ENCODE data around the gene PHOX2A. TPM values are rescaled to one million over a fixed set of nuclear protein-coding genes. Genes with fewer than 3 reads are reported as not detected.

Gene PHOX2A
- total and polyA plus RNA-seq, 3 donors from 2014 or later = 1.3 to 2.0 (median 1.6) TPM

DNA sequence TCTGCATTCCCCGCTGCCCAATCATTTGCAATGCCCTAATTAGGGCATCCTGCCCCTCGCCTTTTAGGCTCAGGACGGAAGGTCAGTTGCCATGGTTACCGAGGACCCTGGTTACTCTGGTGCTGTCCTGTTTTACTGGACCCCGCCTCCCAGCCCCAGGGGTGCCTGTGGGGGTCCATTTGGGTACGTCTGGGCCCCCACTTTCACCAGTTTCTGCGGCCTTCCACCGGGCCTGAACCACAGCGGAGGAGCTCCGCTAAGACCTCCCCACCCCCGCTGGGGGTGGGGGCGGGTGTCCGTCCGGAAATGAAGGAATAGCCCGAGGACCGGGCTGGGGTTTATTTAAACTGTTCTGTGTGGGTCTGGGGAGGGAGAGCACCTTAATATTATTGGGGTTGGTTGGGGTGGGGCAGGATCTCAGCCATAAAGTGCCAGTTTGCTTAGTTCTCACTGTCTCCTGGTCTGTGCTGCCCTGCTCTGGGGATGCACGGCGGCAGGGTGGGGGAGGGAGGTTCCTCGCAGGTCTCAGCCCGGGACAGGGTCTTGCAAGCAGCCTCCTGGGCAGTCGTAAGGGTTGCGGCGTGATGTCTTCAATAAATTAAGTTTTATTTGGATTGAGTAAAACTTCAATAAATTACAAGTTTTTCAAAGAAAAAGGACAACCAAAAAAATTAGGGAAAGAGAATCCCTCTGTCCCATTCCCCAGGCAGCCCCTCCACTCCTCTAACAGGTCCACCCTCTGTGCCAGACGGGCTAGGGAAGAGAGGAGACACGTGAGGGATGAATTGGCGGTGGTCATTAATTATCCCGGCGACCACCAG lies 5.3 kb downstream of the PHOX2A start:
- H3K27me3 ChIP-seq = no peaks in the 10 kb centered on the region
- no peaks in the 10 kb centered on the region for H3K36me3 ChIP-seq (ENCODE audit: low read depth, missing control alignments)
- intact Hi-C loops (cut with DNase I; ENCODE audit: low total_unique reads) = no loop called here
- WGBS, 2 donors = 46 to 59% methylated on average over 14 to 28 of the region's 28 CpGs
- no peak for TF ChIP-seq POLR2A (IDR thresholded peaks at IDR 0.05)
- TF ChIP-seq, protein P1, sequence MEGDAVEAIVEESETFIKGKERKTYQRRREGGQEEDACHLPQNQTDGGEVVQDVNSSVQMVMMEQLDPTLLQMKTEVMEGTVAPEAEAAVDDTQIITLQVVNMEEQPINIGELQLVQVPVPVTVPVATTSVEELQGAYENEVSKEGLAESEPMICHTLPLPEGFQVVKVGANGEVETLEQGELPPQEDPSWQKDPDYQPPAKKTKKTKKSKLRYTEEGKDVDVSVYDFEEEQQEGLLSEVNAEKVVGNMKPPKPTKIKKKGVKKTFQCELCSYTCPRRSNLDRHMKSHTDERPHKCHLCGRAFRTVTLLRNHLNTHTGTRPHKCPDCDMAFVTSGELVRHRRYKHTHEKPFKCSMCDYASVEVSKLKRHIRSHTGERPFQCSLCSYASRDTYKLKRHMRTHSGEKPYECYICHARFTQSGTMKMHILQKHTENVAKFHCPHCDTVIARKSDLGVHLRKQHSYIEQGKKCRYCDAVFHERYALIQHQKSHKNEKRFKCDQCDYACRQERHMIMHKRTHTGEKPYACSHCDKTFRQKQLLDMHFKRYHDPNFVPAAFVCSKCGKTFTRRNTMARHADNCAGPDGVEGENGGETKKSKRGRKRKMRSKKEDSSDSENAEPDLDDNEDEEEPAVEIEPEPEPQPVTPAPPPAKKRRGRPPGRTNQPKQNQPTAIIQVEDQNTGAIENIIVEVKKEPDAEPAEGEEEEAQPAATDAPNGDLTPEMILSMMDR (IDR thresholded peaks at IDR 0.05) = no peak
- H3K9me3 ChIP-seq = no peaks in the 10 kb centered on the region
- H3K4me3 ChIP-seq = peak overlapping the region in 1 of 2 donors; percentile 18
- H3K4me1 ChIP-seq = peaks cover 10% of the 10 kb centered on the region
- DNase-seq = no peak
- no peak overlapping the region for H3K27ac ChIP-seq

DNA sequence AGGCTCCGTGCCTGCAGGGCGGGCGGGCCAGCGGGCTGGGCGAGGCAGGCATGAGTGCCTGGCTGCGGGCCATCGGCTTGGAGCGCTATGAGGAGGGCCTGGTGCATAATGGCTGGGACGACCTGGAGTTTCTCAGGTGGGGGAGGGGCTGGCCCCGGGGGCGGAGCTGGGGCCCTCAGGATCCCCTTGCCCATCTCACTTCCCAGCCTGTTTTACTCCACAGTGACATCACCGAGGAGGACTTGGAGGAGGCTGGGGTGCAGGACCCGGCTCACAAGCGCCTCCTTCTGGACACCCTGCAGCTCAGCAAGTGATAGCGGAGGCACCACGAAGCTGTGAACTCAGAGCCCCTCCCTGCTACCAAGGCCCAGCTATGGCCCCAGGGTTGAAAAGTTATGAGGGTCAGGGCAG lies 5.9 kb downstream of the PHOX2A start:
- Histone ChIP-seq H3K4me1 (peaks cover 10% of the 10 kb centered on the region), H3K27ac (no peak overlapping the region)
- peak; percentile 60 for DNase-seq

DNA sequence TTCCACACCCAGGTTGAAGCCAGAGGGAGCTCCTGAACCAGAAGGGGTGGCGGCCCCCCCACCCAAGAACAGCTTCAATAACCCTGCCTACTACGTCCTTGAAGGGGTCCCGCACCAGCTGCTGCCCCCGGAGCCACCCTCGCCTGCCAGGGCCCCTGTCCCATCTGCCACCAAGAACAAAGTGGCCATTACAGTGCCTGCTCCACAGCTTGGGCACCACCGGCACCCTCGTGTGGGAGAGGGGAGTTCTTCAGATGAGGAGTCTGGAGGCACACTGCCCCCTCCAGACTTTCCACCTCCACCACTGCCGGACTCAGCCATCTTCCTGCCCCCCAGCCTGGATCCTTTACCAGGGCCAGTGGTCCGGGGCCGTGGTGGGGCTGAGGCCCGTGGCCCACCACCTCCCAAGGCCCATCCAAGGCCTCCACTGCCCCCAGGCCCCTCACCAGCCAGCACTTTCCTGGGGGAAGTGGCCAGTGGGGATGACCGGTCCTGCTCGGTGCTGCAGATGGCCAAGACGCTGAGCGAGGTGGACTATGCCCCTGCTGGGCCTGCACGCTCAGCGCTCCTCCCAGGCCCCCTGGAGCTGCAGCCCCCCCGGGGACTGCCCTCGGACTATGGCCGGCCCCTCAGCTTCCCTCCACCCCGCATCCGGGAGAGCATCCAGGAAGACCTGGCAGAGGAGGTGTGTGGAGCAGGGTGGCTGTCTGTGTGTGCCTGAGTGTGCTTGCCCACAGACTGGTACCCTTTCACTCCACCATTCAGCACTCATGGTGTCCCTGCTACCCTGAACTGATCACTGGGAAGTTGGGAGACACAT lies 6.7 kb downstream of the PHOX2A start:
- DNase-seq = peak; percentile 6
- WGBS, 2 donors = 83 to 86% methylated on average over 14 to 19 of the region's 22 CpGs
- TF ChIP-seq POLR2A (IDR thresholded peaks at IDR 0.05) = no peak
- TF ChIP-seq, protein P1 (IDR thresholded peaks at IDR 0.05) = no peak
- Histone ChIP-seq H3K36me3 (ENCODE audit: low read depth, missing control alignments) (no peaks in the 10 kb centered on the region), H3K9me3 (no peaks in the 10 kb centered on the region), H3K27ac (no peak overlapping the region), H3K4me3 (no peak overlapping the region), H3K27me3 (no peaks in the 10 kb centered on the region), H3K4me1 (peaks cover 10% of the 10 kb centered on the region)
- intact Hi-C loops (cut with DNase I; ENCODE audit: low total_unique reads) = no loop called here

More for the DNA sequence above, 5.9 kb downstream of the PHOX2A start:
- no peak for TF ChIP-seq POLR2A (IDR thresholded peaks at IDR 0.05)
- TF ChIP-seq, protein P1 (IDR thresholded peaks at IDR 0.05) = peak in 1 of 3 experiments; percentile 45
- intact Hi-C loops (cut with DNase I; ENCODE audit: low total_unique reads) = no loop called here
- Histone ChIP-seq H3K4me3 (no peak overlapping the region), H3K27me3 (no peaks in the 10 kb centered on the region), H3K9me3 (no peaks in the 10 kb centered on the region), H3K36me3 (ENCODE audit: low read depth, missing control alignments) (no peaks in the 10 kb centered on the region)
- whole genome bisulfite sequencing, 2 donors = 39 to 54% methylated on average over 11 to 16 of the region's 16 CpGs

DNA sequence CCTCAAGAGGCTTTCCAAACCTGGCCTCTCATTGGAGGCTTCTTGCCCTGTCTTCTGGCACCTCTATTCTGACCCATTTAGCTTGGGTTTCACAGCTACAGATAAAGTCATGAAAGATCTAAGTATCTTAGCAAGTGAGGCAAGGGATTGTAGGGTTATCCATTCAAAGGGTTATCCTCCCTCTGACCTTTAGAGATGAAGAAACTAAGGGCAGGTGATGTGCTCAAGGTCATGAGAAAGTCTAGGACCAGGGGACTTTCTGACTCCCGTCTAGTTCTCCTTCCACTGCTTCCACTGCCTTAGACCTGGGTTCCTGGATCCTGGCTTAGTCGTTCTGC lies 7.2 kb downstream of the PHOX2A start:
- Histone ChIP-seq H3K27me3 (no peaks in the 10 kb centered on the region), H3K9me3 (no peaks in the 10 kb centered on the region), H3K27ac (no peak overlapping the region), H3K36me3 (ENCODE audit: low read depth, missing control alignments) (no peaks in the 10 kb centered on the region), H3K4me1 (peaks cover 10% of the 10 kb centered on the region), H3K4me3 (no peak overlapping the region)
- 71 to 78% methylated on average over 2 of the region's 2 CpGs for WGBS, 2 donors
- no peak for DNase-seq
- no peak for TF ChIP-seq POLR2A (IDR thresholded peaks at IDR 0.05)
- TF ChIP-seq, protein P1 (IDR thresholded peaks at IDR 0.05) = no peak
- intact Hi-C loops (cut with DNase I; ENCODE audit: low total_unique reads) = no loop called here
